HEK293T (cell line): ENCODE measurements around the gene IL3.

Source experiments
- CTCF ChIA-PET: fragments of 350-600 bp; formaldehyde crosslinking; extraction: SDS; loops from one replicate; lab custom pipeline; 2021; ENCODE audit warnings: antibody characterized with exemption, inconsistent platforms; lab: Yijun Ruan, JAX
- POLR2A ChIA-PET: fragments of 350-600 bp; formaldehyde crosslinking; extraction: SDS; loops from one replicate; lab custom pipeline; 2020; ENCODE audit warnings: antibody characterized with exemption, inconsistent platforms; lab: Yijun Ruan, JAX
- DNase-seq: peaks from one replicate; pipeline ENCODE4 v3.0.0; 2012; ENCODE audit warnings: mixed read lengths; ENCODE audit errors: extremely low spot score
- ARNT ChIP-seq: fragments of 450-650 bp; IDR thresholded peaks from 2 replicates; pipeline ENCODE4 v1.6.1; 2017; ENCODE audit warnings: mild to moderate bottlenecking
- BHLHE40 ChIP-seq: fragments of 450-650 bp; IDR thresholded peaks from 2 replicates; pipeline ENCODE4 v1.6.1; 2016; ENCODE audit warnings: mild to moderate bottlenecking, moderate library complexity, borderline replicate concordance
- CTBP1 ChIP-seq: fragments of 450-650 bp; IDR thresholded peaks from 2 replicates; pipeline ENCODE4 v1.6.1; 2016; ENCODE audit warnings: borderline replicate concordance
- ELF4 ChIP-seq: fragments of 450-650 bp; IDR thresholded peaks from 2 replicates; pipeline ENCODE4 v1.6.1; 2017; ENCODE audit warnings: antibody characterized with exemption
- FOXA1 ChIP-seq: fragments of 450-650 bp; IDR thresholded peaks from 2 replicates; pipeline ENCODE4 v1.6.1; 2016; ENCODE audit warnings: mild to moderate bottlenecking
- FOXK2 ChIP-seq: fragments of 450-650 bp; IDR thresholded peaks from 2 replicates; pipeline ENCODE4 v1.6.1; 2016; ENCODE audit warnings: mild to moderate bottlenecking
- FOXM1 ChIP-seq: fragments of 450-650 bp; IDR thresholded peaks from 2 replicates; pipeline ENCODE4 v1.6.1; 2017; ENCODE audit warnings: mild to moderate bottlenecking, borderline replicate concordance
- HDGF ChIP-seq: fragments of 450-650 bp; IDR thresholded peaks from 2 replicates; pipeline ENCODE4 v1.6.1; 2017; ENCODE audit warnings: antibody characterized with exemption, borderline replicate concordance
- L3MBTL2 ChIP-seq: fragments of 450-650 bp; conservative IDR thresholded peaks from 2 replicates; pipeline ENCODE4 v1.6.1; 2016; ENCODE audit warnings: mild to moderate bottlenecking
- LEF1 ChIP-seq: fragments of 450-650 bp; IDR thresholded peaks from 2 replicates; pipeline ENCODE4 v1.6.1; 2017; ENCODE audit warnings: mild to moderate bottlenecking, borderline replicate concordance
- NFRKB ChIP-seq: fragments of 450-650 bp; IDR thresholded peaks from 2 replicates; pipeline ENCODE4 v1.6.1; 2016; ENCODE audit warnings: mild to moderate bottlenecking, moderate library complexity
- PKNOX1 ChIP-seq: fragments of 450-650 bp; IDR thresholded peaks from 2 replicates; pipeline ENCODE4 v1.6.1; 2016
- SP1 ChIP-seq: fragments of 450-650 bp; IDR thresholded peaks from 2 replicates; pipeline ENCODE4 v1.6.1; 2017
- SUZ12 ChIP-seq: fragments of 450-650 bp; IDR thresholded peaks from 2 replicates; pipeline ENCODE4 v1.6.1; 2016; ENCODE audit warnings: mild to moderate bottlenecking
- TARDBP ChIP-seq: fragments of 450-650 bp; IDR thresholded peaks from 2 replicates; pipeline ENCODE4 v1.6.1; 2016
- ZNF384 ChIP-seq: fragments of 450-650 bp; IDR thresholded peaks from 2 replicates; pipeline ENCODE4 v1.6.1; 2016

The IL3 gene

GRCh38 chr5:132110195-132110594, 49.7 kb downstream of the IL3 start:
- CTCF ChIA-PET, result no interaction called here
- DNase-seq, result no peak
- POLR2A ChIA-PET, result no interaction called here
- TF ChIP-seq BHLHE40 (no peak), SP1 (no peak), FOXK2 (no peak), ZNF384 (no peak), HDGF (no peak), ELF4 (no peak), FOXM1 (no peak), NFRKB (no peak)

- TF ChIP-seq HDGF (no peak), LEF1 (no peak), FOXA1 (no peak), L3MBTL2 (no peak), CTBP1 (no peak), FOXK2 (no peak), PKNOX1 (no peak), ZNF384 (no peak)
- CTCF ChIA-PET, result no interaction called here
- no peak for DNase-seq
- POLR2A ChIA-PET, result no interaction called here
Observed at GRCh38 chr5:132110930-132111329, 50.5 kb downstream of the IL3 start.

- DNase-seq, result no peak
- TF ChIP-seq ELF4 (no peak), FOXK2 (no peak), BHLHE40 (no peak), CTBP1 (no peak), LEF1 (no peak), SP1 (no peak), PKNOX1 (no peak), ARNT (no peak), ZNF384 (no peak), HDGF (no peak), L3MBTL2 (no peak), TARDBP (no peak), SUZ12 (no peak), NFRKB (no peak), FOXM1 (no peak), FOXA1 (no peak)
- ChIA-PET POLR2A (no interaction called here), CTCF (no interaction called here)
Observed at GRCh38 chr5:132112111-132112510, 51.7 kb downstream of the IL3 start.
